GM03348 (cell line): Measurements from ENCODE around the gene RCOR3.

Experiments used
- DNase-seq: peaks from one replicate; pipeline ENCODE4 v3.0.0; 2012; ENCODE audit warnings: low spot score

The RCOR3 gene

GRCh38 chr1:211324992-211325775 is 66.0 kb downstream of the RCOR3 start:
- DNase-seq = no peak

- DNase-seq = no peak
These were observed 67.0 kb downstream of the RCOR3 start for GRCh38 chr1:211326140-211326527.

GRCh38 chr1:211326528-211327345 is 67.6 kb downstream of the RCOR3 start, which contains the start of gene TRAF5:
TSS of gene TRAF5 (plus strand) at chr1:211326833. CDS start at chr1:211353240, 26,407 bp downstream.
- DNase-seq = peak; percentile 86

- DNase-seq = peak; percentile 77
These were observed 68.3 kb downstream of the RCOR3 start for GRCh38 chr1:211327346-211327921.

GRCh38 chr1:211328084-211328694 is 69.0 kb downstream of the RCOR3 start:
- no peak for DNase-seq

- DNase-seq = no peak
These were observed 69.8 kb downstream of the RCOR3 start for GRCh38 chr1:211328866-211329475.

DNA sequence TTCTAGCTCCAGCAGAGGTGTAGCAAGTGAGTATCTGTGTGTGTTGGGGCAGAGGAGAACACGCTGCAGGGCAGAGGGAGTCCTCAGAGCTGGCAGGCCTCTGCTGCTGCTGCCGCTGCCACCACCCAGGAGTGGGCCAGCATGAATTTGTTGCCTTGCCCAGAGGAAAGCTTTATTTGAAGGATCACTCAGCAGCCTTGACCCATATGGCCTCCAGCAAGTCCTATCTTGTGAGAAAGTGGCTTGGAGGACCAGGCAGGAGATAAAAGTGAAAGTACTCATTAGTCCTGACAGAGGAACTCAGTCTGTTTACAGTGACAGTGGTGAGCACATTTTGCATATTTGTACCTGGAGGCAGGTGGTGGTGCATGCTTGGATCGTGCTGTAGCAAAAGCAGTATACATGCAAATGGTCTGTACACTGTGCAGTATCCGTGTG is 70.6 kb downstream of the RCOR3 start:
- no peak for DNase-seq

GRCh38 chr1:211330282-211330936 is 71.2 kb downstream of the RCOR3 start:
- no peak for DNase-seq

DNA sequence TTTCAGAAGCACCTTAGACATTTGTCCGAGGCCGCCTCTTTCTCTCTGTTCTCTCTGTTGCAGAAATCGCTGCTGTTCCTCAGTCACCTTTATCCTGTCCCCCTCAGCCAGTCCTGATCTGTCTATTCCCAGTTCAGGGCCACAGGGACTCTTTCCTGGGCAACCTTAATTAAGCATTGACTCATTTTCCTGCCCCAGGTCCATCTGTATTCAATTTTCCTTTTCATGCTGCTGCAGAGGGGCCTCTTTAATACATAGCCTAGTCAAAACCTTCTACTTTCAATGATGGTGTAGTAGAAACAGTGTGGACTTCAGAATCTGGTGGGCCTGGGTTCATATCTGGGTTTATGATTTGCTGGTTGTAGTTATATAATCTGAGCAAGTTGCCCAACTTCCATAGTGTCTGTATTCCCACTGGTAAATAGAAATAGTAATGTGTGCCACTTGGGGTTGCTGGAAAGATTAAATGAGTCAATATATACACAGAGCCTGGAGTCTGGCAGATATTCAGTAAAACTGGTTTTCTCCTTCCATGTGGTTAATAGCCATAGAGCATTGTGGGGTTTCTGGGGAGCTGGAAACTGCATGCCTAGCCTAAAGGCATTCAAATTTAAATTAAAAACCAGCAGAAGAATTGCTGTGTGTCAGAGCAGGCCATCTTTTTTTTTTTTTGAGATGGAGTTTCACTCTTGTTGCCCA is 72.0 kb downstream of the RCOR3 start:
- no peak for DNase-seq

- no peak for DNase-seq
These were observed 73.0 kb downstream of the RCOR3 start for GRCh38 chr1:211332036-211332616.

- no peak for DNase-seq
These were observed 73.7 kb downstream of the RCOR3 start for GRCh38 chr1:211332830-211333229.

- no peak for DNase-seq
These were observed 74.7 kb downstream of the RCOR3 start for GRCh38 chr1:211333906-211334305.

DNA sequence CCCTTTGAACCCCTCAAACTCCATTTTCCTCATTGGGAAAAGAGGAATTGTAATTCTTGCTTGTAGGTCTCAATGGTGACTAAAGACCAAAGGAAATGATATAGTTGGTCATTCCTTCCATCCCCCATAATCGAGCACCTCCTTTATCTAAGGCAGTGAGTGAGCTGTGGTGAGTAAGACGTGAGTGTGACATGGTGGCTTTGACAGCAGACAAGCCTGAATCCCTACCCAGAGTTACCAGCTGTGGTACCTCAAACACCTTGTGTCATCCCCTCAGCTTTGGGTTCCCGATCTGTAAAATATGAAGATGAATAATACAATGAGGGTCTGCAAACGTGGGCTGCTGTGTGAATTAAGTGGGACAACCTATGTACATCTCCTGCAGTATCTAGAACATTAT is 75.8 kb downstream of the RCOR3 start:
- no peak for DNase-seq

GRCh38 chr1:211335522-211336157 is 76.5 kb downstream of the RCOR3 start:
- no peak for DNase-seq

DNA sequence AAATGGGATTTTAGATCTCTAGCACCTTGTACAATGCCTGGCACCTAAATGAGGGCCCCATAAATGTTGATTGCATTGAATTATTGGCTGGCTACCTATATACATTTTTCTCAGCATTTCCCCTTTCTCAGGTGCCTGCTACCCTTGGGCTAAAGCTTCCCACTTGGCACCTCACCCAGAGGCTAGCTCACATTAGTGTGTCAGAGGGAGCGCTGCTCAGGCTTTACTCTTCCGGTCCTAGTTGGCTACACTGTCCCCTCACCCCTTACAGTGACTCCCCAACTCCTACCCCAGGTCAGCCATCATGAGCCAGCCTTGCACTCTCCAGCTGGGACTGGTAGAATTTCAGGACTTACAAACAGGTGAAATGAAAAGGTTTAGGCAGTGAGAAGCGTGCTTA is 77.0 kb downstream of the RCOR3 start:
- DNase-seq = no peak

GRCh38 chr1:211336775-211337174 is 77.6 kb downstream of the RCOR3 start:
- DNase-seq = no peak

GRCh38 chr1:211337430-211338223 is 78.5 kb downstream of the RCOR3 start:
- DNase-seq = no peak

- DNase-seq = no peak
These were observed 79.1 kb downstream of the RCOR3 start for GRCh38 chr1:211338224-211338620.

GRCh38 chr1:211339631-211340041 is 80.5 kb downstream of the RCOR3 start:
- DNase-seq = no peak
